Fibroblast of pulmonary artery (primary cell): ENCODE data around the gene PIF1.
A peak's percentile ranks its signal among the peaks of the same experiment; 100 is the strongest.

Experiments used
- DNase-seq: peaks from one replicate; pipeline ENCODE4 v3.0.0-alpha.2; 2010; ENCODE audit warnings: low read depth
- H3K4me3 ChIP-seq: replicated peaks from 2 replicates; pipeline ENCODE4 v1.5.1; 2011; ENCODE audit warnings: low read depth, mild to moderate bottlenecking, control low read depth, low read length, moderate library complexity
- CTCF ChIP-seq: IDR thresholded peaks from 2 replicates; pipeline ENCODE4 v1.5.1; 2011; ENCODE audit warnings: mild to moderate bottlenecking, control low read depth, low read length, inconsistent platforms; ENCODE audit errors: missing control alignments

The PIF1 gene

GRCh38 chr15:64774629-64775493 lies 50.6 kb downstream of the PIF1 start:
- DNase-seq: no peak
- H3K4me3 ChIP-seq: peak overlapping the region; percentile 29
- TF ChIP-seq CTCF: no peak

GRCh38 chr15:64774037-64774628 lies 51.3 kb downstream of the PIF1 start:
- TF ChIP-seq CTCF: no peak
- H3K4me3 ChIP-seq: no peak overlapping the region
- DNase-seq: no peak

DNA sequence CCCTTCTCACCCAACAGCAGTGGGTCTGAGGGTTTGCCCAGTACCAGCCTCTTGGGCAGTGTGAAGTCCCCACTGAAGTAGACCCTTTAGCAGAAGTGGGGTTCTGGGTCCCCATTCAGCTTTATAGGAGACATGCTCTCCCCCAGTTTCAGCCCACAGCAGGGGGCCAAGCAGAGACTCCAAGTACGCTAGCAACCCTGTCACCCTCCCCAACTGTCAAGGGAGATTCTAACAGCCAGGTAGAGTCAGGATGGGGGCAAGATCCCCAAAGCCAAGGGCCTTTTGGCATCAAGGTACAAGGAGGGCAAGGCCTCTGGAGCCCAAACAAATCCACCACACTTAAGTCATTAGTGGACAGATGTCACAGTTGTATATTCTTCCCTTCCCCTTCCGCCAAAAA lies 51.8 kb downstream of the PIF1 start:
- H3K4me3 ChIP-seq: no peak overlapping the region
- DNase-seq: no peak
- TF ChIP-seq CTCF: no peak

DNA sequence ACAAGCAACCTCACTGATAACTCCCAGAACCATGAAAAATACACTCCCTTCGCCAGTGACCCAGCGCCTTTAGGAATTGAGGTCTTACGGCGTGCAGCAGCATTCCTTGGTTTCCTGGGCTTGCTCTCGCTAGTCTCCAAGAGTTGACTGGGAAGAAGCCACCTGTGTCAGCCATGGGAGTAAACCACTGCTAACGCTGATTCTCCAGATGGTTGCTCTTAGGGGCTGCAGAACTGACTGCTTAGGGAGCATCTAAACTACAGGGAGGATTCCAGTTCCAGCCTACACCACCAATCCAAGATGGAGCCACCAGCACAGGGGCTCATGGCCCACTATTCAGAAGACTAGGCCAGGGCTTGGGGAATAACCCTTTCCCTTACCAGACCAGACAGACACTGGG lies 52.5 kb downstream of the PIF1 start:
- DNase-seq: no peak
- TF ChIP-seq CTCF: no peak
- H3K4me3 ChIP-seq: no peak overlapping the region

- no peak overlapping the region for H3K4me3 ChIP-seq
- no peak for TF ChIP-seq CTCF
- no peak for DNase-seq
Measured at GRCh38 chr15:64772488-64772887, 53.0 kb downstream of the PIF1 start.

- DNase-seq: no peak
- no peak for TF ChIP-seq CTCF
- no peak overlapping the region for H3K4me3 ChIP-seq
Measured at GRCh38 chr15:64770626-64771025, 54.8 kb downstream of the PIF1 start.

DNA sequence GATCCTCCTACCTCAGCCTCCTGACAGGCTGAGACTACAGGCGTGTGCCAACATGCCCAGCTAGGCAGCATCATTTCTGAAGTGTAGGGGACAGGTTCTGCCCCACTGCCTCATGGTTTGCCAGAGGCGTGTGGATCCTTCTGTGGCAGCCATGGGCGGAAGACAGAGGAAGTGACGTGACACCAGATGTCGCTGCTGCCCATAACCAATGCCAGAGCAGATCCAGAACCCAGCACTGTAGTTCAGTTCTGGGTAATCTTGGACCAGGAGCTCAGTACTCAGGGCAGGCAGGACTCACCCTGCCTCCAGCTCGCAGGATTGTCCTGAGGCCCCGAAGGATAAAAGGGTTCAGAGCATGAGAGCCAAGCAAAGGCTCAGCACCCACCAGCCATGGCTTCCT lies 58.2 kb downstream of the PIF1 start:
- H3K4me3 ChIP-seq: no peak overlapping the region
- no peak for DNase-seq
- no peak for TF ChIP-seq CTCF
